ENCODE measurements around the gene CARNS1.

Gene CARNS1

GRCh38 chr11:67382276-67383136 is 33.0 kb upstream of the CARNS1 start:
- peak; percentile 90 for DNase-seq (ENCODE audit: low read depth)
- H3K4me3 ChIP-seq (ENCODE audit: low read depth, low read length) = no peak overlapping the region
- peak; percentile 99 for TF ChIP-seq CTCF (IDR thresholded peaks at IDR 0.05; ENCODE audit: insufficient read depth, low read depth, low read length, missing control alignments)

DNA sequence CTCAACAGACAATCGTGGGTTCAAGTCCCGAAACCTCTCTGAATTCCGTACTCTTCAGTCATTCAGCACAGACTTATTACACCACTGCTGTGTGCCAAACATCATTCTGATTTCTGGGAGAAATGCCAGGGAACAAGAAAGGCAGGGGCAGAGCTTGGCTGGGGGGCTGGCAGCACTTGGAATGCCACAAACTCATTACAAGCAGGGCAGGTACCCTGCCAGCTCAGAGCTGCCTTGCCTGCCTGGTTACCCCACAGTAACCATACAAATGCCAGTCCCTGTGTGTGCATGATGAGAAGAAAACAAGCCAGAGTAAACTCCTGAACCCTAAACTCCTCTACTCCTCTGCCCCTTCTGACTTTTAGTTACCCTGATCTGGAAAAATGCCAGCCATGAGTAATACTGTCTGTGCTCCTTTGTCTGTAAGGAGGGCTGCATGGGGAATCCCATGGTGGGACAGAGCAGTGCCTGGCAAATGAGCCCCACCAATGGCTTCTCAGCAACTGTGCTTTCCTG is 30.6 kb upstream of the CARNS1 start:
- H3K4me3 ChIP-seq (ENCODE audit: low read depth, low read length) = no peak overlapping the region
- no peak for TF ChIP-seq CTCF (IDR thresholded peaks at IDR 0.05; ENCODE audit: insufficient read depth, low read depth, low read length, missing control alignments)
- DNase-seq (ENCODE audit: low read depth) = no peak

DNA sequence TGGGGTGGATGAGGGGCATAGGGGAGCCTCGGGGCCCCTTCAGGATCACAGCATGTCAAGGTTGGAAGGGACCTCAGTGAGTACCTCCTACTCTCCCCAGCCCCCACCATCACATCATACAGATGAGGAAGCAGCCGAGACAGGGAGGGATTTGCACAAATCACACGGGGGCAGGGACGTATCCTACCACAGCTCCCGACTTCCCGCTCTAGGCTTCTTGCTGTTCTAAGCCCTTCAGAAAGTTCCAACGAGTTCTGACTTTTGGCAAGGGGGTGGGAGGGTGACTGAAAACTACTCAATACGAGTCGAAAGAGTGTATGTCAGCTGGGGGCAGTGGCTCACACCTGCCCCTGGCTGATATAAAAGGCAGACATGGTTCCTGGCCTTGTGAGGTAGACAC is 28.4 kb upstream of the CARNS1 start:
- H3K4me3 ChIP-seq (ENCODE audit: low read depth, low read length) = no peak overlapping the region
- TF ChIP-seq CTCF (IDR thresholded peaks at IDR 0.05; ENCODE audit: insufficient read depth, low read depth, low read length, missing control alignments) = no peak
- DNase-seq (ENCODE audit: low read depth) = no peak

- no peak overlapping the region for H3K4me3 ChIP-seq (ENCODE audit: low read depth, low read length)
- no peak for DNase-seq (ENCODE audit: low read depth)
- TF ChIP-seq CTCF (IDR thresholded peaks at IDR 0.05; ENCODE audit: insufficient read depth, low read depth, low read length, missing control alignments) = no peak
Observed at GRCh38 chr11:67387518-67387917, 28.0 kb upstream of the CARNS1 start.

DNA sequence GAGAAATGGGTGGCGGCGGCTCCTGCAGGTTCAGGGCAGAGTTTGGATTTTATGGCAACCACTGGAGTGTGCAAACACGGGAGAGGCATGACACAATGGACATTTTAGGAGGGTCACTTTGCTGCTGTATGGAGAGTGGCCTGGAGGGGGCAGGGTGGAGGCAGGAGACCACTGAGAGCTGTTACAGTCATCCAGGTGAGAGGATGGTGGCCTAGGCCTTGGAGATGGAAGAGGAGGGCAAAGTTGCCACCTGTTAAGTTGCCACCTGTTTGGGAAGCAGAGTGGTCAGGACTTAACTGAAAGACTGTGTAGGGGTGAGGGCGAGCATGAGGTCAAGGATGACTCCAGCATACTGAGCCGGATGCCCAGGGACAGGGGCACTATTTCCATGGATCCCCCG is 26.0 kb upstream of the CARNS1 start:
- no peak overlapping the region for H3K4me3 ChIP-seq (ENCODE audit: low read depth, low read length)
- DNase-seq (ENCODE audit: low read depth) = peak; percentile 69
- peak; percentile 73 for TF ChIP-seq CTCF (IDR thresholded peaks at IDR 0.05; ENCODE audit: insufficient read depth, low read depth, low read length, missing control alignments)

GRCh38 chr11:67390947-67391303 is 24.6 kb upstream of the CARNS1 start:
- H3K4me3 ChIP-seq (ENCODE audit: low read depth, low read length) = peak overlapping the region; percentile 80
- TF ChIP-seq CTCF (IDR thresholded peaks at IDR 0.05; ENCODE audit: insufficient read depth, low read depth, low read length, missing control alignments) = no peak
- no peak for DNase-seq (ENCODE audit: low read depth)
